ENCODE measurements around the gene TMEM86B. TPM values are rescaled to one million over a fixed set of nuclear protein-coding genes. Genes with fewer than 3 reads are reported as not detected.

Gene TMEM86B
- total RNA-seq, 1 donor from 2014 or later = 1.4 TPM

DNA sequence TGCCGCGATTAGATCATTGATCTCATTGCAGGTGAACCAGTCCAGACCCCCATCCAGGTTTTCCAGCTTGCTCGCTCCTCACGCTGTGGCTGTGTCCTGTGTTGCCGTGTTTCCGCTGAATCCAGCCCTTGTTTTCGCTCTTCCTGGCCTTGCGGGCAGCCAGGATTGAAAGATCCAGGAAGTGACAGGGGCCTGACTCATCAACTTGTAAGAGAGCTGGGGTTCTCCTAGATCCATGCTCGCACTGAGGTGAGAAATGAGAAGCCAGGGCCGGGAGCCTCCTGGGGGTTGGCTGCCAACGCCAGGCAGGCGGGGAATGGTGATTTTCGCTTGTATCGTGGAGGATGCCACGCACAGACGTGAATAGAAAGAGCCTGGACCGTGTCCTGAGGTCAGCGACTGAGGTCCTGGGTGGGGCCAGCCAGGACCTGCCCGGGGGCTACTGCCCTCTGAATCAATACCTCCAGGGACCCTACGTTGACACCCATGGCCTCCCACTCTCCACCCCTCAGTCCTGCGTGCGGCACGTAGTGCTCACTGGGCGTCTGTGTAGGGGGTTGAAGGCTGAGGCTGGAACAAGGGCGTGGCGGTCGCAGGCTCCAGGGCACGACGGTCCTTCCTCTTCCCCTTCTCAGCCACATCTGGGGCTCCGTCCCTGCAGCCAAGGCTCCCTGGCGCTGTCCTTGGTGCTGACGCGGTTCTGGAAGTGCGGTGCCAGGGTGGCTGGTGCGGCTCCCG is 11.9 kb downstream of the TMEM86B start:
- peaks cover 15% of the 10 kb centered on the region for H3K27me3 ChIP-seq
- H3K27ac ChIP-seq = no peak overlapping the region
- Mint-ChIP-seq H3K4me3 (peak overlapping the region; percentile 89), H3K27me3 (ENCODE audit: insufficient read depth, low read depth) (peaks cover 21% of the 10 kb centered on the region), H3K36me3 (peaks cover 6% of the 10 kb centered on the region), H3K9me3 (peaks cover 9% of the 10 kb centered on the region), H3K4me1 (peaks cover 20% of the 10 kb centered on the region), H3K27ac (no peak overlapping the region)
- no peaks in the 10 kb centered on the region for H3K4me1 ChIP-seq
- H3K36me3 ChIP-seq = no peaks in the 10 kb centered on the region
- H3K79me2 ChIP-seq (ENCODE audit: low read depth) = no peaks in the 10 kb centered on the region
- peak overlapping the region; percentile 48 for H3K4me3 ChIP-seq
- H4K20me1 ChIP-seq (ENCODE audit: low read depth) = peaks cover 7% of the 10 kb centered on the region
- H3K9ac ChIP-seq = no peak overlapping the region
- no peak overlapping the region for H2AFZ ChIP-seq (replicated peaks)
- H3K4me2 ChIP-seq = peak overlapping the region; percentile 68
- TF ChIP-seq EZH2phosphoT487 (IDR thresholded peaks at IDR 0.05) = no peak
- TF ChIP-seq, protein P1, sequence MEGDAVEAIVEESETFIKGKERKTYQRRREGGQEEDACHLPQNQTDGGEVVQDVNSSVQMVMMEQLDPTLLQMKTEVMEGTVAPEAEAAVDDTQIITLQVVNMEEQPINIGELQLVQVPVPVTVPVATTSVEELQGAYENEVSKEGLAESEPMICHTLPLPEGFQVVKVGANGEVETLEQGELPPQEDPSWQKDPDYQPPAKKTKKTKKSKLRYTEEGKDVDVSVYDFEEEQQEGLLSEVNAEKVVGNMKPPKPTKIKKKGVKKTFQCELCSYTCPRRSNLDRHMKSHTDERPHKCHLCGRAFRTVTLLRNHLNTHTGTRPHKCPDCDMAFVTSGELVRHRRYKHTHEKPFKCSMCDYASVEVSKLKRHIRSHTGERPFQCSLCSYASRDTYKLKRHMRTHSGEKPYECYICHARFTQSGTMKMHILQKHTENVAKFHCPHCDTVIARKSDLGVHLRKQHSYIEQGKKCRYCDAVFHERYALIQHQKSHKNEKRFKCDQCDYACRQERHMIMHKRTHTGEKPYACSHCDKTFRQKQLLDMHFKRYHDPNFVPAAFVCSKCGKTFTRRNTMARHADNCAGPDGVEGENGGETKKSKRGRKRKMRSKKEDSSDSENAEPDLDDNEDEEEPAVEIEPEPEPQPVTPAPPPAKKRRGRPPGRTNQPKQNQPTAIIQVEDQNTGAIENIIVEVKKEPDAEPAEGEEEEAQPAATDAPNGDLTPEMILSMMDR (IDR thresholded peaks at IDR 0.05) = no peak
- TF ChIP-seq EZH2 (IDR thresholded peaks at IDR 0.05) = no peak
- peaks cover 5% of the 10 kb centered on the region for H3F3A ChIP-seq (ENCODE audit: low read depth)
- peak; percentile 95 for DNase-seq (ENCODE audit: low spot score)
- H3K9me3 ChIP-seq (ENCODE audit: low read depth) = no peaks in the 10 kb centered on the region

- Histone ChIP-seq H4K20me1 (ENCODE audit: low read depth) (peaks cover 7% of the 10 kb centered on the region), H3F3A (ENCODE audit: low read depth) (peaks cover 5% of the 10 kb centered on the region), H3K36me3 (no peaks in the 10 kb centered on the region), H3K79me2 (ENCODE audit: low read depth) (no peaks in the 10 kb centered on the region), H3K9me3 (ENCODE audit: low read depth) (no peaks in the 10 kb centered on the region), H3K4me2 (no peak overlapping the region), H3K4me1 (no peaks in the 10 kb centered on the region), H3K9ac (no peak overlapping the region), H3K27me3 (peaks cover 15% of the 10 kb centered on the region), H3K4me3 (no peak overlapping the region), H2AFZ (replicated peaks) (no peak overlapping the region), H3K27ac (no peak overlapping the region)
- TF ChIP-seq, protein P1 (IDR thresholded peaks at IDR 0.05) = no peak
- TF ChIP-seq EZH2phosphoT487 (IDR thresholded peaks at IDR 0.05) = no peak
- TF ChIP-seq EZH2 (IDR thresholded peaks at IDR 0.05) = no peak
- peaks cover 4% of the 10 kb centered on the region for H3K9me3 Mint-ChIP-seq
- H3K36me3 Mint-ChIP-seq = no peaks in the 10 kb centered on the region
- H3K27me3 Mint-ChIP-seq (ENCODE audit: insufficient read depth, low read depth) = peaks cover 16% of the 10 kb centered on the region
- peaks cover 31% of the 10 kb centered on the region for H3K4me1 Mint-ChIP-seq
- no peak for DNase-seq (ENCODE audit: low spot score)
- H3K4me3 Mint-ChIP-seq = no peak overlapping the region
- no peak overlapping the region for H3K27ac Mint-ChIP-seq
Measured at GRCh38 chr19:55213547-55213946, 15.0 kb downstream of the TMEM86B start.

DNA sequence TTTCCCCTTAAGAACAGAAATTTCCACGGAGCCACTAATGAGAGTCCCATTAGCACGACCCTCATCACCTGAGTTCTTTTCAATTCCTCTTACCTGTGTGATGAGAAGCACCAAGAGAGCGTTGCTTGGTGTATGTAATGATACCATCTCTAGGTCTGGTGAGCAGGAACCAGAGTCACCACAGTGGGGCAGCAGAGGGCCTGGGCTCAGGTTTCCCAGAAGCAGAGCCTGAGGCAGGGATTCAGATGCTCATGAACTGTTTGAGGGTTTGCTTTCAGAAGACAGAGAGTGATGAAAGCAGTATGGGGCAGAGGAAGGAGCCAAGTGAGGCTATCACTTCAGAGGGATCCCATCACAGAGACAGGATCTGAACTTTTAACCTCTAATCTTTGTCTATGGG is 16.1 kb downstream of the TMEM86B start:
- Histone ChIP-seq H3K4me3 (no peak overlapping the region), H3K79me2 (ENCODE audit: low read depth) (no peaks in the 10 kb centered on the region), H2AFZ (replicated peaks) (no peak overlapping the region), H3K36me3 (no peaks in the 10 kb centered on the region), H3K9me3 (ENCODE audit: low read depth) (no peaks in the 10 kb centered on the region), H3K27me3 (peaks cover 10% of the 10 kb centered on the region), H3K4me1 (no peaks in the 10 kb centered on the region), H3K9ac (no peak overlapping the region), H4K20me1 (ENCODE audit: low read depth) (peaks cover 4% of the 10 kb centered on the region), H3F3A (ENCODE audit: low read depth) (peaks cover 5% of the 10 kb centered on the region), H3K4me2 (no peak overlapping the region), H3K27ac (no peak overlapping the region)
- Mint-ChIP-seq H3K4me3 (no peak overlapping the region), H3K9me3 (peaks cover 4% of the 10 kb centered on the region), H3K4me1 (peaks cover 28% of the 10 kb centered on the region), H3K36me3 (no peaks in the 10 kb centered on the region), H3K27me3 (ENCODE audit: insufficient read depth, low read depth) (peaks cover 16% of the 10 kb centered on the region), H3K27ac (peak overlapping the region; percentile 29)
- DNase-seq (ENCODE audit: low spot score) = no peak
- TF ChIP-seq EZH2phosphoT487 (IDR thresholded peaks at IDR 0.05) = no peak
- TF ChIP-seq, protein P1 (IDR thresholded peaks at IDR 0.05) = peak; percentile 16
- TF ChIP-seq EZH2 (IDR thresholded peaks at IDR 0.05) = no peak
